Measurements from ENCODE around the gene CIZ1. TPM values are rescaled to one million over a fixed set of nuclear protein-coding genes. Genes with fewer than 3 reads are reported as not detected.
A peak's percentile ranks its signal among the peaks of the same experiment; 100 is the strongest.
"Not testable (repeated sequence)": the region's sequence is repeated elsewhere in the genome, so short reads cannot be mapped to it uniquely, and the experiment has no call there.

Gene CIZ1
- polyA plus RNA-seq, 12 donors, result 79.1 to 228 (median 101) TPM; not detected in 1

DNA sequence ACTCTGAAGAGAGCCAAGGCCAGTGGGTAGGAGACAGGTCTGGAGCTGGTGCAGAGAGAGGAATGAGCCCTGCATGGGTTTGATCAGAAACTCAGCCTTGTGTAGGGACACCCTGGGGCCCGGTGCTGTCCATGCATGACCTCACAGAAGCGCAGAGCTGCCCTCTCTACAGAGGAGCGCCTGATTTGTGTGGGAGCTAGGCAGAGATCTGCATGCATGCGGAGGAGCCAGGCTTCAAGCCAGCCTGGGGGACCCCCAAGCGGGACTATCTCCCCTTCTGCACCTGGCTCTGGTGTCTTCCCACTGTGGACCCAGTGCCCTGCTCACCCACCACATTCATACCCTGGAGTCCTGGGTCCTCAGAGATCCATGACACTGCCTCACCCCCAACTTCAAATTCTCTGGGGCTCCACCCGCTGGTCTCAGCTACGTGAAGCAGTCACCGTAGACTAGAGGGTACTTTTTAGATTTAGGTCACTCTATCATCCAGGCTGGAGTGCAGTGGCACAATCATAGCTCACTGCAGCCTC, 44.7 kb downstream of the CIZ1 start:
- DNase-seq, result no peak

GRCh38 chr9:128145951-128146351, 45.4 kb downstream of the CIZ1 start:
- DNase-seq, result no peak

DNA sequence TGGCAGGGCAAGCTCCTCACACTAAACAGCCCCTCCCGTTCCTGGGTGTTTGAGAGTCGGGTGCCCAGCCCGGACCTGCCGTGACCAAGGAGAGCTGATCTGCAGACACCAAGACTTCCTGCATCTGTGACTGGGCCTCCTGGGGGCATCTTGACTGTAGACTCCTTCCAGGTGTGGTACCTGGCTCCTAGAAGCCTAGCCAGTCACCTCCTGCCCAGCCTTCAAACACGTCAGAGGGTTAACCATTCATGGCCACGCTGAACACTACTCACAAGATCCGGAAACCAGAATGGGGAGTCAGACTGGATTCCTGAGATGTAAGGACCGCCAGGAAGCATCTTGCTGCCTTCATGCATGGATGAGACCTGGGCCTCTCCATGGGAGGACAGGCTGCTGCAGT, 45.8 kb downstream of the CIZ1 start:
- DNase-seq, result no peak

- no peak for DNase-seq
Observed at GRCh38 chr9:128144239-128145181, 46.9 kb downstream of the CIZ1 start.

- no peak for DNase-seq
Observed at GRCh38 chr9:128143525-128144238, 47.7 kb downstream of the CIZ1 start.

DNA sequence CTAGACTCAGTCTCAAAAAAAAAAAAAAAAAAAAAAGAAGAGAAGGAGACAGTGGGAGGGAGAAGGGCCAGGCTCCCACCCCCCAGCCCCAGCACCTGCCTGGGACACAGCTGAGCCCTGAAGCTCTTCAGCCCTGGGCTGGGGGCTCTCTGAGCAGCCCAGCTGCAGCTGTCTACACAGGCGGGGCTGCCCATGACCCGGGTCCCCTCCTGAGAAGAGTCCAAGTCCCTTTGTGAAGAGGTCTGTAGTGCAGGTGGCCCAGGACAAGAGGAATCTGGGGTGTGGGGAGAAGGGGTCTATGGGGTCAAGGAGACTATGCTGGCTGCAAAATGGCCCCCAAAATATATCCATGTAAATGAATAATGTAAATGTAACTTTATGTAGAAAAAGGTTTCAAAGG, 48.8 kb downstream of the CIZ1 start:
- no peak for DNase-seq

- DNase-seq, result no peak
Observed at GRCh38 chr9:128142061-128142460, 49.3 kb downstream of the CIZ1 start.

DNA sequence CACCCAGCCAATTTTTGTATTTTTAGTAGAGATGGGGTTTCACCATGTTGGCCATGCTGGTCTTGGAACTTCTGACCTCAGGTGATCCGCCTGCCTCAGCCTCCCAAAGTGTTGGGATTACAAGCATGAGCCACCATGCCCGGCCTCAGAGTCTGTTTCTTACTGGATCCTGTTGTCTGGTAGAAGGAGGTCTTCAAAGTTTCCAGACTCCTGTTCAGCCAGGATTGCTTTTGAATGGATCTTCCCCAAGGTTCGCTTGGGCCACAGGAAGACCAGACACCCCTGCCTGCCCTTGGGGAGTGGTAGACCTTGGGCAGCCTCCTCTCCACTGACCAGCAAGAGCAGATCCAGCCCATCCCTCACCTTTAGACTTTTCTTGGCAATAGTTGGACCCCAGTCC, 49.8 kb downstream of the CIZ1 start:
- DNase-seq, result no peak

GRCh38 chr9:128139621-128140020, 51.8 kb downstream of the CIZ1 start:
- DNase-seq, result no peak

DNA sequence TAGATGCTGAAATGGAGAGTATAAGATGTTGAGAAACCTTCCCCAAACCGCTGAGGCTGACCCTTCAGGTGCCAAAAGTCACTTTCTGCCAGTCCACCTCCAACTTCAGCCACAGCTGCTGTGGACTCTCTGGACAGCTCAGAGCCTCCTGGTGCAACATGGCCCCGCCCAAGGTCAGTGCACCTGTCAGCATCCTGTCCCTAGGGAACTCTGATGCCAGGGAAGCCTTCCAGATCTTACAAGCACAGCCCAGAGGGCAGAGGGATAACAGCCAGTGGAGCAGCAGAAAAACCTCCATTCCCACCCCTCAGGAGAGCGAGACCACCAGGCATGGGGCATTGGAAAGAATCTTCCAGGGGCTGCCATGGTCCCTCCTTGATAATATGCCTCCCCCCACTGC, 53.4 kb downstream of the CIZ1 start:
- no peak for DNase-seq

- DNase-seq, result no peak
Observed at GRCh38 chr9:128136816-128137793, 54.3 kb downstream of the CIZ1 start.

DNA sequence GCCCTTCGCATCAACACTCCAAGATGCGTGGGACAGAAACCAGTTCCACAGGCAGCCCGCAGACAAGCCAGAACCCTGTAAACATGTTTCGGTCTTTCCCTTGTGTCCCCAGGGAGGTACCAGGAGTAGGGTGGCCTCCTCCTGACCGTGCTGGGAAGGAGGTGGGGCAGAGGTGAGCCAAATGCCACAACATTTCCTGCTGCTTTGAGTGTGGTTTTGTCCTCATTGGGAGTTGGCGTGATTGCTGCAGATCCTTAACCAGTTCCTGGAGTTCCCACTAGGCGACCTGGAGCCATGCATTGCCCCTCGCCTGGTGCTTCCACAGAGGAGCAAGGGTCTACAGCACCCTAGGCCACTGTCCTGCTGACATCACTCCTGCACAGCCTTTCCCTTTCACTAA, 55.8 kb downstream of the CIZ1 start:
- DNase-seq, result not testable (repeated sequence)

- DNase-seq, result peak; percentile 56
Observed at GRCh38 chr9:128132139-128132538, 59.2 kb downstream of the CIZ1 start.

GRCh38 chr9:128131346-128131745, 60.0 kb downstream of the CIZ1 start:
- DNase-seq, result not testable (repeated sequence)

DNA sequence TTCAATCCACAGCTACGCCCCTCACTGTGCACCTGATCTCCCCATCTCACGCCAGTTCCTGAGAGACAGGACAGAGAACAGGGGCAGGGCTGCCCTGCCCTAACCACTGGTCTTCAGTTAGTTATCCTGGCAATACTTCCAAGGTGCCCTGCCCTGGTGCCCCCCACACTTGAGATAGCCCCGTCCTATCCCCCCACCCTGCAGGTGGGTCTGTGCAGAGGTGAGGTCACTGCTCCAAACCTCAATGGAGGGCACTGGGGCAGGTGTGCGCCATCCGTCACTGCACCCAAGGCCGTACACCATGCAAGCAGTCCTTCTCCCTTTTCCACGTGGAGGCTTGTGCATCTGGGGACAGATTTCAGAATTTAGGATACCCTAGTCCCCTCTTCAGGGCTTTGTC, 60.7 kb downstream of the CIZ1 start:
- not testable (repeated sequence) for DNase-seq

- not testable (repeated sequence) for DNase-seq
Observed at GRCh38 chr9:128129976-128130590, 61.3 kb downstream of the CIZ1 start.

GRCh38 chr9:128128836-128129590, 62.4 kb downstream of the CIZ1 start:
- DNase-seq, result no peak

DNA sequence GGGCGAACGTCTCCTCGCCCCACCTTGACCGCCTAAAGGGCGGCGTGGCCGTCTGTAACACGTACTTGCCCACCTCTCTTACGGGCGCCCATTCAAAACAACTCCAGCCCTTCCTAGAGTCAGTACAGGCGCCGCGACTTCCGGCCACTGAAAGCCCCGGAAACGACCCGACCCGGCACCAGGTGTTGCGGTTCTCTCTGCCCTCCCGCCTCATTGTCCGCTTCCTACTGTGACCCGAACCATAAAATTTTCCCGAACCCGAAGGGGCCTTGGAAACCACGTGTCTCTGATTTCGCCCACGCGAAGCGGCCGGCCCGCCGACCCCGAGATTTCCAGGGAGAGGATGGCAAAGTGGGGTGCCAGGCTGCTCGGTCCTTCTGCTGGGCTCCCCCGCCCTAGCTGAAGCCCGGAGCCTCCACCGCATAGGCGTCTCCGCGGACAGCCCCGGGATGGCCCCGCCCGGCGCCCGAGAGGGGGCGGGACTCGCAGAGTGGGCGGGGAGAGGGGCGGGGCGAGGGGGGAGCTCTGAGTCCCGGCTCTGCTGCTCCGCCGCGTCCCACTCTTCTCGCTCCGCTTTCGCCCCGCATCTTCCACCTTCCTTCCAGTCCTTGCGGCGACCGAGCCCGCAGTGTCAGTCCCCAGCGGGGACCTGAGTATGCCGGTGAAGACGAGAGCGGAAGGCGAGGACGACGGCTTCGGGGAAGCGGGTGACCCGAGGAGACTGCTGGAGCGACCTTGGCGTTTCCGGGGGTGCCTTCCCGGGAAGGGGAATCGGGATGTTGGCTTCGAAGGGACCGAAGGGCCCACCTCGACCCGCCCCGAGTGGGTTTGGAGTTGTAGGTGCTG, 63.2 kb downstream of the CIZ1 start:
- DNase-seq, result peak; percentile 93

GRCh38 chr9:128127568-128127989, 63.8 kb downstream of the CIZ1 start, which contains the start of gene PTGES2:
TSS of gene PTGES2 (minus strand) at chr9:128127729. CDS start at chr9:128127717, 12 bp downstream.
- peak; percentile 90 for DNase-seq

Measured in muscle of arm (tissue), 12 donors.